Left lung (tissue), 10 donors: Measurements from ENCODE around the gene ALOXE3. TPM values are rescaled to one million over a fixed set of nuclear protein-coding genes. Genes with fewer than 3 reads are reported as not detected.
A peak's percentile ranks its signal among the peaks of the same experiment; 100 is the strongest.

Experiments used
- ATAC-seq: fragments of 200-7000 bp; cut with Tn5 transposase; one replicate; pipeline ENCODE4 v1.9.1; 2020; ENCODE audit warnings: moderate library complexity
- DNase-seq, 4 donors: peaks; one replicate each; pipeline ENCODE4 v3.0.0-alpha.2; 2013 to 2020
- H3K27ac ChIP-seq, 2 donors: fragments of 200-600 bp; sonication (generic) in 1 of 2; one replicate each; pipeline versions ENCODE4 v1.5.0 to v1.8.0; 2020 to 2021
- H3K27me3 ChIP-seq, 2 donors: fragments of 200-600 bp; sonication (generic) in 1 of 2; one replicate each; pipeline versions ENCODE4 v1.5.0 to v1.8.0; 2020 to 2021
- H3K36me3 ChIP-seq, 2 donors: fragments of 200-600 bp; sonication (generic) in 1 of 2; one replicate each; pipeline versions ENCODE4 v1.5.0 to v1.8.0; 2020 to 2021
- H3K4me1 ChIP-seq, 2 donors: fragments of 200-600 bp; one replicate each; pipeline ENCODE4 v1.8.0; 2021
- H3K4me3 ChIP-seq, 2 donors: fragments of 200-600 bp; sonication (generic) in 1 of 2; one replicate each; pipeline versions ENCODE4 v1.5.0 to v1.8.0; 2020 to 2021; ENCODE audit warnings: mild to moderate bottlenecking in 1 of 2
- H3K9me3 ChIP-seq, 2 donors: fragments of 200-600 bp; sonication (generic) in 1 of 2; one replicate each; pipeline versions ENCODE4 v1.5.0 to v1.8.0; 2020 to 2021
- CTCF ChIP-seq, 2 donors: fragments of 200-600 bp; sonication (generic) in 1 of 2; IDR thresholded peaks; one replicate each; pipeline versions ENCODE4 v1.5.0 to v1.8.0; 2021; ENCODE audit warnings: antibody characterized with exemption in 2 of 2
- intact Hi-C, 2 donors: fragments of 100-400 bp; cut with DNase I; formaldehyde crosslinking; loops; one replicate each; pipeline versions ENCODE4 v1.11.2 to v1.14.2; 2022
- polyA plus RNA-seq, 6 donors: library from polyadenylated mRNA; unstranded; fragments of 120-200 nt; gene quantifications; one replicate each; pipeline ENCODE4 v1.2.1, GENCODE V29; 2013; ENCODE audit not compliant: insufficient read length in 6 of 6
- total RNA-seq, 2 donors: library from RNA; stranded (reverse); fragmentation: NEBNext Ultra II Directional; extraction: Animal tissue kit (Norgen Biotek cat#: 25700); gene quantifications; one replicate each; pipeline ENCODE4 v1.2.1, GENCODE V29; 2021
- donor health status: DM: no; HTN: yes; CAD: no.
- donor health status: DM: no; HTN: no; CAD: no.

Gene ALOXE3
- total and polyA plus RNA-seq, 8 donors, result 0.05 to 0.55 (median 0.14) TPM; not detected in 4

- intact Hi-C loops, result no loop called here
- Histone ChIP-seq H3K27me3 (peaks cover 0 to 10% of the 10 kb centered on the region in 2 donors), H3K36me3 (no peaks in the 10 kb centered on the region), H3K4me3 (no peak overlapping the region), H3K9me3 (no peaks in the 10 kb centered on the region), H3K27ac (no peak overlapping the region), H3K4me1 (no peaks in the 10 kb centered on the region)
- ATAC-seq (no peak), DNase-seq (no peak)
- TF ChIP-seq CTCF (IDR thresholded peaks at IDR 0.05), result no peak
These were observed 17.6 kb downstream of the ALOXE3 start for GRCh38 chr17:8100763-8101162.

DNA sequence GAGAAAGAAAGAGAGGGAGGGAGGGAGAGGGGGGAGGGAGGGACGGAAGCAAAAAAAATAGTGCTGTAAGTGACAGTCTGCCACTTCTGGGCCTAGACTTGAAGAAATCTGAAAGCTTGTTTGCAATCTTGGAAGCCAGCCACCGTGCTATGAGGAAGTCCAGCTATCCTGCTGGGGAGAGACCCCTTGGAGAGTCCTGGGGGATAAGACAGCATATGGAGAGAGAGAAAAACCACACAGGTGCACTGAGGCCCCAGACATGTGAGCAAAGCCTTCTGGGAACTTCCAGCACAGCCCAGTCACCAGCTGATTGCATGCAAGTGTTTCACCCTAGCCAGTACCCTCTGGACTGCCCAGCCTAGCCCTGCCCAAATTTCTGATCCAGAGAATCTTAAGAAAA lies 18.2 kb downstream of the ALOXE3 start:
- TF ChIP-seq CTCF (IDR thresholded peaks at IDR 0.05), result no peak
- no peaks in the 10 kb centered on the region for H3K9me3 ChIP-seq
- ATAC-seq (peak; percentile 56), DNase-seq (peak in 1 of 4 donors; percentile 33)
- no peak overlapping the region for H3K27ac ChIP-seq
- peaks cover 0 to 10% of the 10 kb centered on the region in 2 donors for H3K27me3 ChIP-seq
- intact Hi-C loops, result no loop called here
- H3K4me3 ChIP-seq, result no peak overlapping the region
- H3K4me1 ChIP-seq, result no peaks in the 10 kb centered on the region
- no peaks in the 10 kb centered on the region for H3K36me3 ChIP-seq

- ATAC-seq (no peak), DNase-seq (no peak)
- no peaks in the 10 kb centered on the region for H3K9me3 ChIP-seq
- H3K4me3 ChIP-seq, result no peak overlapping the region
- TF ChIP-seq CTCF (IDR thresholded peaks at IDR 0.05), result no peak
- no peaks in the 10 kb centered on the region for H3K36me3 ChIP-seq
- no peak overlapping the region for H3K27ac ChIP-seq
- H3K27me3 ChIP-seq, result peaks cover 0 to 36% of the 10 kb centered on the region in 2 donors
- H3K4me1 ChIP-seq, result no peaks in the 10 kb centered on the region
- intact Hi-C loops, result loop anchor here in 1 of 2 donors (10.0 kb wide), 1 partner anchor 208 kb away; no protein-coding TSS in a partner anchor
These were observed 21.8 kb downstream of the ALOXE3 start for GRCh38 chr17:8096541-8096940.

DNA sequence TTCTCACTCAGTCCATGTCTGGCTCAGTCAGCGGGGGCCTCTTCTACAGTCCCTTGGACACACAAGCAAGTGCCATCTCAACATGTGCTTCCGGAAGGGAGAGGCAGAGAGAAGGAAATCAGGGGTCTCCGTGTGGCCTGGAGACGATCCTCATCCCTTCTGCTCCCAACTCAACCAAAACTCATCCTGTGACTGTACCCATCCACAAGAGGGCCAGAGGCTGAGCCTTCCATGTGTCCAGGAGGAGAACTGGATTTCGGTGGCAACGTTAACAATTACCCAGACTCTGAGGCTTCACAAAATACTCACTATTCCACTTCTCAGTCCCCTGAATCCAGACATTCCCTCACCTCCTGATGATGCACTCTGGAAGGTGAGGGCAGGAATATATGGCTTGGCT lies 23.0 kb downstream of the ALOXE3 start:
- intact Hi-C loops, result loop anchor here in 1 of 2 donors (10.0 kb wide), 1 partner anchor 209 kb away; no protein-coding TSS in a partner anchor
- Histone ChIP-seq H3K9me3 (no peaks in the 10 kb centered on the region), H3K27ac (no peak overlapping the region), H3K4me1 (no peaks in the 10 kb centered on the region), H3K4me3 (no peak overlapping the region), H3K36me3 (no peaks in the 10 kb centered on the region), H3K27me3 (peaks cover 0 to 47% of the 10 kb centered on the region in 2 donors)
- ATAC-seq (no peak), DNase-seq (no peak)
- no peak for TF ChIP-seq CTCF (IDR thresholded peaks at IDR 0.05)

GRCh38 chr17:8091033-8091687 lies 27.2 kb downstream of the ALOXE3 start:
- peaks cover 0 to 73% of the 10 kb centered on the region in 2 donors for H3K27me3 ChIP-seq
- intact Hi-C loops, result loop anchor here in 1 of 2 donors (10.0 kb wide), 1 partner anchor 214 kb away; no protein-coding TSS in a partner anchor
- H3K36me3 ChIP-seq, result no peaks in the 10 kb centered on the region
- no peak for TF ChIP-seq CTCF (IDR thresholded peaks at IDR 0.05)
- no peak overlapping the region for H3K27ac ChIP-seq
- no peaks in the 10 kb centered on the region for H3K4me1 ChIP-seq
- no peak for DNase-seq
- no peaks in the 10 kb centered on the region for H3K9me3 ChIP-seq
- no peak for ATAC-seq
- no peak overlapping the region for H3K4me3 ChIP-seq
